Measurements from ENCODE around the gene FKBP2. TPM values are rescaled to one million over a fixed set of nuclear protein-coding genes. Genes with fewer than 3 reads are reported as not detected.

Gene FKBP2
- total and polyA plus RNA-seq, 2 of the 13 experiments (the other 11 are each of a cell fraction or from before 2014, with no cell fraction given) = 30.1 to 53.3 TPM

- no peak for TF ChIP-seq SP140L (CRISPR knock-in tag; IDR thresholded peaks at IDR 0.05; ENCODE audit: borderline replicate concordance)
- no peak for TF ChIP-seq ZC3H13 (CRISPR knock-in tag; IDR thresholded peaks at IDR 0.05)
- no peak for TF ChIP-seq ZFP36 (IDR thresholded peaks at IDR 0.05; ENCODE audit: borderline replicate concordance, low read depth, low read length, partially characterized antibody)
- no peak for TF ChIP-seq ZNF160 (CRISPR knock-in tag; IDR thresholded peaks at IDR 0.05)
- peak; percentile 80 for TF ChIP-seq ZNF629 (CRISPR knock-in tag; conservative IDR thresholded peaks at IDR 0.05)
- no peak for TF ChIP-seq EED (CRISPR knock-in tag; IDR thresholded peaks at IDR 0.05)
- TF ChIP-seq HMGXB4 (CRISPR knock-in tag; IDR thresholded peaks at IDR 0.05; ENCODE audit: borderline replicate concordance in 1 of 2, low read depth in 1 of 2) = no peak
- peak; percentile 12; the same call in 1 of the 2 replicates for TF ChIP-seq NR2F6 (IDR thresholded peaks at IDR 0.05)
- no peak for TF ChIP-seq NR2F6 (CRISPR knock-in tag; IDR thresholded peaks at IDR 0.05)
- no peak for TF ChIP-seq ZNF790 (CRISPR knock-in tag; IDR thresholded peaks at IDR 0.05; ENCODE audit: borderline replicate concordance)
- 0 out of 2 replicates have a peak, but pooled peaks have one; percentile 46 for TF ChIP-seq ZNF598 (CRISPR knock-in tag; IDR thresholded peaks at IDR 0.05; ENCODE audit: borderline replicate concordance)
Measured at GRCh38 chr11:64248578-64248977, 7.7 kb downstream of the FKBP2 start (continued).

DNA sequence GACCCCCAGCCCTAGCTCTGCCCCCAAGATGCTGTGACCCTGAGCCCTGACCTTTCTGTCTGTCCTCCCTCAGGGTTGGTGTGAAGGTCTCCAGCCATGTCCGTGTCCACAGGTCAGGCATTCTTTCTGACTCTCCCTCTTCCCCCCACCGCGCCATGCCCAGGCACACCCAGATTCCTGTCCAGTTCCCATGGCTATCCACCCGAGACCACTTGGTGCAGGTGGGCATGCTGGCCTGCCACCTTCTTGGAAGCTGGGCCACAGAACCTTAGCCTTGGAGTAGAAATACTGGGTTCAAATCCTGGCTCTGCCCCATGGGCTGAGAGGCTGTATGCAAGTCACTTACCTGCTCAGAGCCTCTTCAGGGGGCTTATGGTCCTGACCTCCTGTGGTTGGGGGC is 8.1 kb downstream of the FKBP2 start:
- BruUV-seq (replicated peaks) = no TSS peak
- in situ Hi-C loops (cut with HindIII; ENCODE audit: extremely low pct_ligation_motif_present, low pct_unique_long_range_greater_than_20kb) = no loop called here
- H3K9me3 ChIP-seq (ENCODE audit: low read length) = no peaks in the 10 kb centered on the region
- DNase-seq (ENCODE audit: low spot score) = no peak
- peak overlapping the region in 1 of 3 experiments; percentile 89; a peak in 1 of 6 replicates for H3K4me3 ChIP-seq (replicated peaks in 1 of 3; ENCODE audit: insufficient read depth in 1 of 3, low read depth in 2 of 3, low read length in 3 of 3)
- FAIRE-seq = no peak
- H2AFZ ChIP-seq (ENCODE audit: low read length) = no peak overlapping the region
- H3K9ac ChIP-seq (ENCODE audit: insufficient read depth, low read depth, low read length) = no peak overlapping the region
- no peaks in the 10 kb centered on the region; a peak in 1 of 5 replicates for H3K27me3 ChIP-seq (ENCODE audit: control insufficient read depth in 1 of 2, insufficient read depth in 2 of 2, low read length in 2 of 2)
- no peaks in the 10 kb centered on the region for H4K20me1 ChIP-seq (ENCODE audit: insufficient read depth, low read length)
- H3K36me3 ChIP-seq (replicated peaks in 1 of 2; ENCODE audit: control insufficient read depth in 1 of 2, insufficient read depth in 2 of 2, low read length in 2 of 2) = peaks cover 0 to 3% of the 10 kb centered on the region in 2 experiments; a peak in 1 of 5 replicates
- WGBS (ENCODE audit: low lambda C conversion rate) = 49% methylated on average over 4 of the region's 4 CpGs
- H3K4me2 ChIP-seq (ENCODE audit: low read depth, low read length) = peak overlapping the region; percentile 100
- intact Hi-C loops (cut with micrococcal nuclease; ENCODE audit: unreplicated experiment) = loop anchor here (5.0 kb wide), 1 partner anchor 53 kb away; the partner anchor contains the start of gene CATSPERZ
- POLR2A ChIA-PET = interaction anchor here (1.4 to 8.3 kb wide), 4 partner anchors 19 to 69 kb away, joined by 3 to 113 read pairs (median 12); partner anchors contain the start of genes PRDX5 and TRMT112
- H3K79me2 ChIP-seq (ENCODE audit: insufficient read depth, low read length) = peaks cover 20% of the 10 kb centered on the region
- CTCF ChIA-PET (ENCODE audit: low intra/inter-chr PET ratio, low total read pairs) = no interaction called here
- H3K27ac ChIP-seq (ENCODE audit: extremely low read length, insufficient read depth, low read length) = no peak overlapping the region
- TF ChIP-seq RFX3 (CRISPR knock-in tag; IDR thresholded peaks at IDR 0.05) (no peak), ZC3H13 (CRISPR knock-in tag; IDR thresholded peaks at IDR 0.05) (no peak), ZFAT (CRISPR knock-in tag; conservative IDR thresholded peaks at IDR 0.05) (no peak), KDM1A (CRISPR knock-in tag; IDR thresholded peaks at IDR 0.05) (no peak), NCOA2 (CRISPR knock-in tag; IDR thresholded peaks at IDR 0.05) (no peak), SCMH1 (CRISPR knock-in tag; IDR thresholded peaks at IDR 0.05; ENCODE audit: borderline replicate concordance) (no peak), POLR2AphosphoS5 (IDR thresholded peaks at IDR 0.05; ENCODE audit: low read depth, low read length) (no peak), KDM2A (CRISPR knock-in tag; IDR thresholded peaks at IDR 0.05; ENCODE audit: borderline replicate concordance, low read depth) (0 out of 2 replicates have a peak, but pooled peaks have one; percentile 24), U2AF2 (IDR thresholded peaks at IDR 0.05; ENCODE audit: low read depth, low read length) (no peak), ZNF598 (CRISPR knock-in tag; IDR thresholded peaks at IDR 0.05; ENCODE audit: borderline replicate concordance) (0 out of 2 replicates have a peak, but pooled peaks have one; percentile 1), YY1 (IDR thresholded peaks at IDR 0.05; ENCODE audit: insufficient read depth, insufficient replicate concordance, low read depth, low read length) (no peak), ZNF678 (CRISPR knock-in tag; IDR thresholded peaks at IDR 0.05) (no peak), TSC22D2 (CRISPR knock-in tag; IDR thresholded peaks at IDR 0.05; ENCODE audit: borderline replicate concordance) (no peak), ZNF451 (CRISPR knock-in tag; IDR thresholded peaks at IDR 0.05) (no peak), ZMYM3 (CRISPR knock-in tag; IDR thresholded peaks at IDR 0.05) (no peak)
- ATAC-seq = no peak
- peaks cover 62% of the 10 kb centered on the region for H3K4me1 ChIP-seq (ENCODE audit: insufficient read depth, low read length)

Measured in HepG2 (cell line).